DOHH2 (cell line): ENCODE measurements around the gene GBP4.

ENCODE experiments used
- EZH2phosphoT487 ChIP-seq: fragments of 200-600 bp; sonication (generic); IDR thresholded peaks from 2 replicates; pipeline ENCODE4 v1.6.1; 2017; ENCODE audit warnings: borderline replicate concordance, mild to moderate bottlenecking, antibody characterized with exemption, low read length, moderate library complexity, mixed read lengths
- TF ChIP-seq, protein P1 (sequence below): fragments of 200-600 bp; sonication (generic); IDR thresholded peaks from one replicate; pipeline ENCODE4 v1.5.1; 2014; ENCODE audit warnings: antibody characterized with exemption, mild to moderate bottlenecking, low read depth, low read length; ENCODE audit not compliant: poor library complexity, severe bottlenecking

DNA sequence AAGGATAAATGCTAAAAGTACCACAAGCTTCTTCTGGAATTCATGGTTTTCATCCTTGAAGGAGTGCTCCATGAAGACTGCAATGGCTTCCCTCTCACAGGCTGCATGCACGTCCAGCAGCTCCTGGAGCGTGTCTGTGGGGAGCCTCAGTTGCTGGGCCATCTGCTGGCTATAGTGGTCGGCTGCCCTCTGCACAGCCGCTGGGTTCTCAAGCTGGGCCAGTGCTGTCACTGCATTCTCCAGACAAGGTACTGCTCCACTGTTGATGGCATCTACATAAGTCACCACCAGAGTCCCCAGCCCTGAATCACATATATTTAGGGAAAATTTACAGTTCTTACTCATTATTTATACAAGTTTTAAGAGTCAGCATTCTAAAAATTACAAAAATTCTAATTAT lies 8.7 kb downstream of the GBP4 start:
- TF ChIP-seq, protein P1, sequence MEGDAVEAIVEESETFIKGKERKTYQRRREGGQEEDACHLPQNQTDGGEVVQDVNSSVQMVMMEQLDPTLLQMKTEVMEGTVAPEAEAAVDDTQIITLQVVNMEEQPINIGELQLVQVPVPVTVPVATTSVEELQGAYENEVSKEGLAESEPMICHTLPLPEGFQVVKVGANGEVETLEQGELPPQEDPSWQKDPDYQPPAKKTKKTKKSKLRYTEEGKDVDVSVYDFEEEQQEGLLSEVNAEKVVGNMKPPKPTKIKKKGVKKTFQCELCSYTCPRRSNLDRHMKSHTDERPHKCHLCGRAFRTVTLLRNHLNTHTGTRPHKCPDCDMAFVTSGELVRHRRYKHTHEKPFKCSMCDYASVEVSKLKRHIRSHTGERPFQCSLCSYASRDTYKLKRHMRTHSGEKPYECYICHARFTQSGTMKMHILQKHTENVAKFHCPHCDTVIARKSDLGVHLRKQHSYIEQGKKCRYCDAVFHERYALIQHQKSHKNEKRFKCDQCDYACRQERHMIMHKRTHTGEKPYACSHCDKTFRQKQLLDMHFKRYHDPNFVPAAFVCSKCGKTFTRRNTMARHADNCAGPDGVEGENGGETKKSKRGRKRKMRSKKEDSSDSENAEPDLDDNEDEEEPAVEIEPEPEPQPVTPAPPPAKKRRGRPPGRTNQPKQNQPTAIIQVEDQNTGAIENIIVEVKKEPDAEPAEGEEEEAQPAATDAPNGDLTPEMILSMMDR: no peak
- no peak for TF ChIP-seq EZH2phosphoT487
